ENCODE results near the gene BEGAIN. TPM values are rescaled to one million over a fixed set of nuclear protein-coding genes. Genes with fewer than 3 reads are reported as not detected.
A peak's percentile ranks its signal among the peaks of the same experiment; 100 is the strongest.

Gene BEGAIN
- total RNA-seq, 2 donors from 2014 or later = 0.74 to 0.99 TPM

DNA sequence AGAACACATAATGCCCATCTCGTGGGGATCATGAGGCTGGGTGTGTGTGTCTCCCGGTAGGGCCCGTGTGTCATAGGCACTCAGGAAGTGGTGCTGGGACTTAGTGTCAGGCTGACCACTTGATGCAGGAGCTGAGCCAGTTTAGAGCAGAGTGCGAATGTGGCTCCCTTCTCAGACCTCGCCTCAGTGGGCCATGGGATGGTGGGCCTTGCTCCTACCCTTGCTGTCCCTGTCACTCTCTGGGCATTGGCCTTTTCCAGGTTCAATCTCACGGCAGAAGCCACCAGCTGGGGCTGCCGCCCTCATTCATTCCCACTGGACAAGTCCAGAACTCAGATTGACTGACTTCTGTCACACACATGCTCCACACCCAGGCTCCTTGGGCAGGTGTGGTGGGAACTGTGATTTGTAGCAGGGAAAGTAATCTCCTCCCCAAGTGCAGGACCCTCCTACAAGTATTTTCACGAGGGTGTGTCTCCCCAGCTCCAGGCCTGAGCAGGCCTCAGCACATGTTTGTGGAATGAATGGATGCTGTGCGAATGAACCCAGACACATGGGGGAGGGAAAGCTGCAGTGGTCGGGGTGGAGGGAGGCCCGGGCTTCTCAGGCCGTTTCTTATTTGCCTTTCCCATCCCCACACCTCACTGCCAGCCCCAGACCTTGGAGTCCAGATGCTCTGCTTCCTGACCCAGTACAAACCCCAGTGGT, 54.9 kb downstream of the BEGAIN start:
- no peaks in the 10 kb centered on the region for H3K9me3 ChIP-seq
- H3K27ac ChIP-seq = no peak overlapping the region
- no peaks in the 10 kb centered on the region for H3K27me3 ChIP-seq
- TF ChIP-seq, protein P1, sequence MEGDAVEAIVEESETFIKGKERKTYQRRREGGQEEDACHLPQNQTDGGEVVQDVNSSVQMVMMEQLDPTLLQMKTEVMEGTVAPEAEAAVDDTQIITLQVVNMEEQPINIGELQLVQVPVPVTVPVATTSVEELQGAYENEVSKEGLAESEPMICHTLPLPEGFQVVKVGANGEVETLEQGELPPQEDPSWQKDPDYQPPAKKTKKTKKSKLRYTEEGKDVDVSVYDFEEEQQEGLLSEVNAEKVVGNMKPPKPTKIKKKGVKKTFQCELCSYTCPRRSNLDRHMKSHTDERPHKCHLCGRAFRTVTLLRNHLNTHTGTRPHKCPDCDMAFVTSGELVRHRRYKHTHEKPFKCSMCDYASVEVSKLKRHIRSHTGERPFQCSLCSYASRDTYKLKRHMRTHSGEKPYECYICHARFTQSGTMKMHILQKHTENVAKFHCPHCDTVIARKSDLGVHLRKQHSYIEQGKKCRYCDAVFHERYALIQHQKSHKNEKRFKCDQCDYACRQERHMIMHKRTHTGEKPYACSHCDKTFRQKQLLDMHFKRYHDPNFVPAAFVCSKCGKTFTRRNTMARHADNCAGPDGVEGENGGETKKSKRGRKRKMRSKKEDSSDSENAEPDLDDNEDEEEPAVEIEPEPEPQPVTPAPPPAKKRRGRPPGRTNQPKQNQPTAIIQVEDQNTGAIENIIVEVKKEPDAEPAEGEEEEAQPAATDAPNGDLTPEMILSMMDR (IDR thresholded peaks at IDR 0.05) = no peak
- peak; percentile 15 for DNase-seq
- H3K4me3 ChIP-seq = no peak overlapping the region
- peaks cover 8% of the 10 kb centered on the region for H3K4me1 ChIP-seq
- no peak overlapping the region for H3K9ac ChIP-seq (ENCODE audit: low read depth in 2 of 2, low read length in 2 of 2)
- intact Hi-C loops (cut with DNase I) = no loop called here
- no peaks in the 10 kb centered on the region for H3K36me3 ChIP-seq

DNA sequence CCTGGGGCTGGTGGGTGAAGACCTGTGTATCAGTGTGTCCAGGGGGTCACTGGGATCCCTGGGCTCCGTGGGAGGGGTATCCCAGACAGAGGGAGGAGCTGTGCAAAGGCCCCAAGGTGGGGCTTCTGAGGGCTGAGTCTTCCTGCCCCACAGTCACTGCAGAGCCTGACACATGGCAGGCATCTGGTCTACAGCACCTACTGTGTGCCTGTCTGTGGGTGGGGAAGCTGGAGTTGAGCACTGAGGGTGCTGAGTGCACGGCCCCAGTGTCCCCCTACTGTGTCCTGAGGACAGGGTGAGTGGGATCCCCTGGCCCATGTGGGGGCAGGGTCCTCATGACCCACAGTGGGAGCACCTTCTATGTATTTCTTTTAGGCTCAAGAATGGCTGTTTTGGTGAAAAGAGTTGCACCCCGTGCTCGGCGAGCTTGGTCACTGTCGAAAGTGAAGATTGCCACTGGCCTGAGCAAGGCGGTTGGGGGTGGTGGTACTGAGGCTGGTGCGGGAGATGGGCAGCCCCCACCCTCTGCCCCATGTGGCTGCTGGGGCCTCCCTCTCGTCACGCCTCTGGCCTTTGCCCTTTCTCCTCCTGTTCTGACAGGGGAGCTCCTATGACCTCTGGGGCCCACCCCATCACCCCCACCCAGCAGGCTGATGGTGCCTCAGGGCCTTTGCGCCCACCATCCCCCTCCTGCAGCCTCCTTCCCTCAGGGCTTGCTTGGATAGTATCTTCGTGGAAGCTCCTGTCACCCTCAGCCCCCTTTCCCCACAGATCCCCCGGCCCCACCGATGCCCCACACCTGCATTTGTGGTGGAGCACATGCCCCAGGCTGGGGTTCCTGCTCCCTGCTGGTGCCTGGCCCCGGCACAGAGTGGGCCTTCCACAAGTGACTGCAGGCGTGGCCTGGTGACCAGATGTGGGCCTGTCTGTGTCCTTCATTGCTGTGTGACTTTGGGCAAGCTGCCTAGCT, 55.8 kb downstream of the BEGAIN start:
- peaks cover 8% of the 10 kb centered on the region for H3K4me1 ChIP-seq
- H3K9ac ChIP-seq (ENCODE audit: low read depth in 2 of 2, low read length in 2 of 2) = no peak overlapping the region
- DNase-seq = peak; percentile 15
- intact Hi-C loops (cut with DNase I) = no loop called here
- no peaks in the 10 kb centered on the region for H3K9me3 ChIP-seq
- no peak overlapping the region for H3K4me3 ChIP-seq
- no peak overlapping the region for H3K27ac ChIP-seq
- H3K36me3 ChIP-seq = no peaks in the 10 kb centered on the region
- H3K27me3 ChIP-seq = no peaks in the 10 kb centered on the region
- TF ChIP-seq, protein P1 (IDR thresholded peaks at IDR 0.05) = no peak

DNA sequence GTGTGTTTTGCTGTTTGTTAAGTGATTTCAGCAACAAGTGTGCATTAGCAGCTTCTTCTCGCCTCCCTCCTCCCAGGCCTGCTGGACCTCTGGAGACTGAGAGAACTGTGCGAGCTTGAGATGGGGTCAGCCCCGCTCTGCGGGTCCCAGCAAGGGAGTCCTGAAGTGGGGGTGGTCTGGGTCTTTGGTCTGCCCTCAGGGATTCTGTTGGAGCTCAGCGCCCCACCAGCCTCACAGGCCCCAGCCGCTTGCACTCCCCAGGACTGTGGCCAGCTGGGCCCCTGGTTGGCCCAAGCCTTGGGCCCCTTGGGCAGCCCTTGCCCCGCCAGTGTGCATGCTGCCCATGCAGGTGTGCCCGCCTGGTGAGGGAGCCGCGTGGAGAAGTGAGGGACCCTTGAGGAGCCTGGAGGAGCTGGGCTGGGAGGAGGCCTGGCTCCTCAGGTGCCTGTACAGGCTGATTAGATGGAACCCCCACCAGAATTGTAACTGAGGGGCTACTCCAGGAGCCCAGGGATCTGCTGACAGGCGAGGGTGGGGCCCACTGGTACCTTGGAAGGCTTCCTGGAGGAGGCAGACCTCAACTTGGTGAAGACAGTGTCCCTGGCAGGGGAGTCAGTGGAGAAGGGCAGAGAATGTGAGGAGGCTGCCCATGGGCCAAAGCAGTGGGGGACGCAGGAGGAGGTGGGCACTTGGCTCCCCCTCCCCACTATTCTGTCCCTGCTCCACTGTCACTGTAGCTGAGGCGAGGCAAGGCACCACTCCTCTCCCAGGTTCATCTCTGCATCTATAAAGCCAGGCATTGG, 56.7 kb downstream of the BEGAIN start:
- peaks cover 8% of the 10 kb centered on the region for H3K4me1 ChIP-seq
- no peaks in the 10 kb centered on the region for H3K9me3 ChIP-seq
- H3K9ac ChIP-seq (ENCODE audit: low read depth in 2 of 2, low read length in 2 of 2) = no peak overlapping the region
- TF ChIP-seq, protein P1 (IDR thresholded peaks at IDR 0.05) = no peak
- peak; percentile 17 for DNase-seq
- H3K27me3 ChIP-seq = no peaks in the 10 kb centered on the region
- no peak overlapping the region for H3K27ac ChIP-seq
- no peaks in the 10 kb centered on the region for H3K36me3 ChIP-seq
- intact Hi-C loops (cut with DNase I) = no loop called here
- H3K4me3 ChIP-seq = no peak overlapping the region

DNA sequence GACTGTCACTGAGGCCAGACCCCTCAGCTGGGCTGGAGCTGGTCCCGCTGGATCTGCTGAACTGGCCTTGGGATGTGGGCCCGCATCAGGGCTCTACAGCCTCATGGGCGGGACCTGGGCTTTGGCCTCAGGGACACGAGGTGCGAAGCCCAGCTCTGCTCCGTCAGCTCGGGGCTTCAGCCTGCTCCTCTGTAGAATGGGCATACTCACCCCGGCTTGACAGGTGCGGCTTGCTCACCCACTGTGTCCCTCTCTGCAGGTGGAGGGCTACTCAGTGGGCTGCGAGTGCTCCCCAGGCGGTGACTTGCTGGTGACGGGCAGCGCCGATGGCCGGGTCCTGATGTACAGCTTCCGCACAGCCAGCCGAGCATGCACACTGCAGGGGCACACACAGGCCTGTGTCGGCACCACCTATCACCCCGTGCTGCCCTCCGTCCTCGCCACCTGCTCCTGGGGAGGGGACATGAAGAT, 57.6 kb downstream of the BEGAIN start:
- Histone ChIP-seq H3K4me3 (no peak overlapping the region), H3K9me3 (no peaks in the 10 kb centered on the region), H3K9ac (ENCODE audit: low read depth in 2 of 2, low read length in 2 of 2) (no peak overlapping the region), H3K27ac (no peak overlapping the region), H3K36me3 (no peaks in the 10 kb centered on the region), H3K27me3 (no peaks in the 10 kb centered on the region), H3K4me1 (peaks cover 8% of the 10 kb centered on the region)
- intact Hi-C loops (cut with DNase I) = loop anchor here (10.0 kb wide), 1 partner anchor 115 kb away; no protein-coding TSS in a partner anchor
- DNase-seq = peak; percentile 13
- TF ChIP-seq, protein P1 (IDR thresholded peaks at IDR 0.05) = no peak
